SU-DHL-6 (cell line): ENCODE results near the gene MDM1.

ENCODE experiments used
- H2AFZ ChIP-seq: fragments of 200-600 bp; sonication (generic); 2 replicates; pipeline ENCODE4 v1.6.1; 2014; ENCODE audit warnings: low read depth, mild to moderate bottlenecking, moderate library complexity, mixed read lengths, antibody characterized with exemption, low read length; ENCODE audit not compliant: severe bottlenecking
- H3F3A ChIP-seq: fragments of 200-600 bp; shearing (Covaris generic); 2 replicates; pipeline ENCODE4 v1.6.0; 2016; ENCODE audit warnings: antibody characterized with exemption, mild to moderate bottlenecking; ENCODE audit not compliant: insufficient read depth
- H3K27ac ChIP-seq: fragments of 200-600 bp; sonication (generic); 2 replicates; pipeline ENCODE4 v1.5.1; 2016; ENCODE audit warnings: low read depth, mild to moderate bottlenecking, low read length, moderate library complexity, mixed read lengths
- H3K27me3 ChIP-seq: fragments of 200-600 bp; sonication (generic), shearing (Covaris generic); 2 replicates; pipeline ENCODE4 v1.6.0; 2014; ENCODE audit warnings: mild to moderate bottlenecking, low read length
- H3K36me3 ChIP-seq: fragments of 200-600 bp; sonication (generic); 2 replicates; pipeline ENCODE4 v1.6.1; 2014; ENCODE audit warnings: mild to moderate bottlenecking, low read length, mixed read lengths
- H3K4me2 ChIP-seq: fragments of 300-600, 200-600 bp; shearing (Covaris generic), sonication (generic); 2 replicates; pipeline ENCODE4 v1.6.0; 2014; ENCODE audit warnings: low read length, low read depth, mild to moderate bottlenecking; ENCODE audit not compliant: poor library complexity, severe bottlenecking
- H3K4me3 ChIP-seq: fragments of 200-600 bp; sonication (generic); 2 replicates; pipeline ENCODE4 v1.5.1; 2014; ENCODE audit warnings: antibody characterized with exemption, low read length, mild to moderate bottlenecking, mixed read lengths; ENCODE audit not compliant: insufficient read depth, poor library complexity, severe bottlenecking
- H3K79me2 ChIP-seq: fragments of 200-600 bp; sonication (generic); 2 replicates; pipeline ENCODE4 v1.6.1; 2014; ENCODE audit warnings: mild to moderate bottlenecking, low read length, moderate library complexity; ENCODE audit not compliant: insufficient read depth
- H3K9ac ChIP-seq: fragments of 200-600 bp; sonication (generic); 2 replicates; pipeline ENCODE4 v1.7.0; 2014; ENCODE audit warnings: mild to moderate bottlenecking, low read length
- H3K9me2 ChIP-seq: fragments of 200-600 bp; sonication (generic); replicated peaks from 2 replicates; pipeline ENCODE4 v1.6.1; 2014; ENCODE audit warnings: low read length; ENCODE audit not compliant: insufficient read depth
- H3K9me3 ChIP-seq: fragments of 200-600 bp; sonication (generic); 2 replicates; pipeline ENCODE4 v1.6.1; 2014; ENCODE audit warnings: low read length, mixed read lengths; ENCODE audit not compliant: insufficient read depth
- H4K20me1 ChIP-seq: fragments of 200-600 bp; sonication (generic); 2 replicates; pipeline ENCODE4 v1.6.1; 2014; ENCODE audit warnings: low read depth, mild to moderate bottlenecking, antibody characterized with exemption, low read length, moderate library complexity, mixed read lengths
- EZH2phosphoT487 ChIP-seq: fragments of 200-600 bp; sonication (generic), shearing (Covaris generic); conservative IDR thresholded peaks from 2 replicates; pipeline ENCODE4 v1.6.1; 2018; ENCODE audit warnings: mild to moderate bottlenecking, antibody characterized with exemption, low read length, moderate library complexity, mixed read lengths
- TF ChIP-seq, protein P1 (sequence below): fragments of 200-600 bp; sonication (generic); IDR thresholded peaks from one replicate; pipeline ENCODE4 v1.5.1; 2017; ENCODE audit warnings: antibody characterized with exemption, mild to moderate bottlenecking, low read length, moderate library complexity; ENCODE audit not compliant: insufficient read depth, poor library complexity, severe bottlenecking

MDM1 gene

DNA sequence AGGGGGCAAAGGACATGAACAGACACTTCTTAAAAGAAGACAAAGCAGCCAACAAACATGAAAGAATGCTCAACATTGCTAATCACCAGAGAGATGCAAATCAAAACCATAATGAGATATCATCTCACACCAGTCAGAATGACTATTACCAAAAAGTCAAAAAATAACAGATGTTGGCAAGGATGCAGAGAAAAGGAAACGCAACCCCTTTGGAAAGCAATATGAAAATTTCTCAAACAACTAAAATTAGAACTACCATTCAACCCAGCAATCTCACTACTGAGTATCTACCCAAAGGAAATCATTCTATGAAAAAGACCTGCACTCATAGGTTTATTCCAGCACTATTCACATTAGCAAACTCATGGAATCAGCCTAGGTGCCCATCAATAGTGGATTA, 25.6 kb downstream of the MDM1 start:
- H3K9me2 ChIP-seq = no peaks in the 10 kb centered on the region
- H3K9ac ChIP-seq = no peak overlapping the region
- no peak overlapping the region for H3K27ac ChIP-seq
- no peaks in the 10 kb centered on the region for H3K27me3 ChIP-seq
- H3K4me3 ChIP-seq = no peak overlapping the region
- H3F3A ChIP-seq = no peaks in the 10 kb centered on the region
- H3K4me2 ChIP-seq = no peak overlapping the region
- H4K20me1 ChIP-seq = no peaks in the 10 kb centered on the region
- peaks cover 29% of the 10 kb centered on the region; the same call in 1 of the 2 replicates for H3K36me3 ChIP-seq
- no peaks in the 10 kb centered on the region for H3K9me3 ChIP-seq
- no peaks in the 10 kb centered on the region for H3K79me2 ChIP-seq
- no peak overlapping the region for H2AFZ ChIP-seq
- no peak for TF ChIP-seq EZH2phosphoT487
- TF ChIP-seq, protein P1, sequence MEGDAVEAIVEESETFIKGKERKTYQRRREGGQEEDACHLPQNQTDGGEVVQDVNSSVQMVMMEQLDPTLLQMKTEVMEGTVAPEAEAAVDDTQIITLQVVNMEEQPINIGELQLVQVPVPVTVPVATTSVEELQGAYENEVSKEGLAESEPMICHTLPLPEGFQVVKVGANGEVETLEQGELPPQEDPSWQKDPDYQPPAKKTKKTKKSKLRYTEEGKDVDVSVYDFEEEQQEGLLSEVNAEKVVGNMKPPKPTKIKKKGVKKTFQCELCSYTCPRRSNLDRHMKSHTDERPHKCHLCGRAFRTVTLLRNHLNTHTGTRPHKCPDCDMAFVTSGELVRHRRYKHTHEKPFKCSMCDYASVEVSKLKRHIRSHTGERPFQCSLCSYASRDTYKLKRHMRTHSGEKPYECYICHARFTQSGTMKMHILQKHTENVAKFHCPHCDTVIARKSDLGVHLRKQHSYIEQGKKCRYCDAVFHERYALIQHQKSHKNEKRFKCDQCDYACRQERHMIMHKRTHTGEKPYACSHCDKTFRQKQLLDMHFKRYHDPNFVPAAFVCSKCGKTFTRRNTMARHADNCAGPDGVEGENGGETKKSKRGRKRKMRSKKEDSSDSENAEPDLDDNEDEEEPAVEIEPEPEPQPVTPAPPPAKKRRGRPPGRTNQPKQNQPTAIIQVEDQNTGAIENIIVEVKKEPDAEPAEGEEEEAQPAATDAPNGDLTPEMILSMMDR = no peak

DNA sequence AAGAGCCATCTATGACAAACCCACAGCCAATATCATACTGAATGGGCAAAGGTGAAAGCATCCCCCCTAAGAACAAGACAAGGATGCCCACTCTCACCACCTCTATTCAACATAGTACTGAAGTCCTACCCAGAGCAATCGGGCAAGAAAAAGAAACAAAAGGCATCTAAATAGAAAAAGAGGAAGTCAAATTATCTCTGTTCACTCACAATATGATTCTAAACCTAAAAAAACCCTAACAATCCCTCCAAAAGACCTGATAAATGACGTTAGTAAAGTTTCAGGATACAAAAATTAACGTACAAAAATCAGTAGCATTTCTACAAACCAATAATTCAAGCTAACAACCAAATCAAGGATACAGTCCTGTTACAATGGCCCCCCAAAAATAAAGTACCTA, 26.9 kb downstream of the MDM1 start:
- TF ChIP-seq, protein P1 = no peak
- TF ChIP-seq EZH2phosphoT487 = no peak
- Histone ChIP-seq H3K27me3 (no peaks in the 10 kb centered on the region), H3K4me2 (no peak overlapping the region), H3K36me3 (peaks cover 18% of the 10 kb centered on the region; the same call in 1 of the 2 replicates), H3K9ac (no peak overlapping the region), H3K4me3 (no peak overlapping the region), H3K9me3 (no peaks in the 10 kb centered on the region), H3K27ac (no peak overlapping the region), H3K79me2 (no peaks in the 10 kb centered on the region), H2AFZ (no peak overlapping the region), H3K9me2 (no peaks in the 10 kb centered on the region), H3F3A (no peaks in the 10 kb centered on the region), H4K20me1 (no peaks in the 10 kb centered on the region)

DNA sequence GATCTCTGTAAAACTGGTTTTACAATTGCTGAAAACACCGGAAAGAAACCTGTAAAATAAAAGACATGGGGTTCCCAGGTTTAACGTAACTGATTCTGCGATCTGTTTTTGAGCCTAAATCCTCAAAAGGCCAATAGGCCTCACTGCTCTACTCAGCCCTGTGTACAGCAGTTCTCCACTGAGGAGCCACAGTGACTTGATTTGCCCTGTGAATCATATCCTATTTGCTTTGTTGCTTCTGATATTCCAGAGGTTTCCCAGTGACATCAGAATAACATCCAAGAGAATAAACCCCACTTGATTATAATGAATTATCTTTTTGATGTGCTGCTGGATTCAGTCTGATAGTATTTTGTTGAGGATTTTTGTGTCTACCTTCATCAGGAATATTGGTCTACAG, 27.5 kb downstream of the MDM1 start:
- no peaks in the 10 kb centered on the region for H3K9me2 ChIP-seq
- no peak overlapping the region for H2AFZ ChIP-seq
- H3K9me3 ChIP-seq = no peaks in the 10 kb centered on the region
- no peak overlapping the region for H3K4me2 ChIP-seq
- H3F3A ChIP-seq = no peaks in the 10 kb centered on the region
- H3K4me3 ChIP-seq = no peak overlapping the region
- no peaks in the 10 kb centered on the region for H3K79me2 ChIP-seq
- no peak for TF ChIP-seq EZH2phosphoT487
- TF ChIP-seq, protein P1 = no peak
- H4K20me1 ChIP-seq = no peaks in the 10 kb centered on the region
- peaks cover 13% of the 10 kb centered on the region; the same call in 1 of the 2 replicates for H3K36me3 ChIP-seq
- H3K27ac ChIP-seq = no peak overlapping the region
- no peaks in the 10 kb centered on the region for H3K27me3 ChIP-seq
- no peak overlapping the region for H3K9ac ChIP-seq
